GM10847 (cell line): ENCODE data around the gene NTN1.

ENCODE experiments used
- POLR2A ChIP-seq: IDR thresholded peaks from 2 replicates; pipeline ENCODE4 v1.6.1; 2011; ENCODE audit not compliant: insufficient read length; ENCODE audit errors: extremely low read depth

Gene NTN1

DNA sequence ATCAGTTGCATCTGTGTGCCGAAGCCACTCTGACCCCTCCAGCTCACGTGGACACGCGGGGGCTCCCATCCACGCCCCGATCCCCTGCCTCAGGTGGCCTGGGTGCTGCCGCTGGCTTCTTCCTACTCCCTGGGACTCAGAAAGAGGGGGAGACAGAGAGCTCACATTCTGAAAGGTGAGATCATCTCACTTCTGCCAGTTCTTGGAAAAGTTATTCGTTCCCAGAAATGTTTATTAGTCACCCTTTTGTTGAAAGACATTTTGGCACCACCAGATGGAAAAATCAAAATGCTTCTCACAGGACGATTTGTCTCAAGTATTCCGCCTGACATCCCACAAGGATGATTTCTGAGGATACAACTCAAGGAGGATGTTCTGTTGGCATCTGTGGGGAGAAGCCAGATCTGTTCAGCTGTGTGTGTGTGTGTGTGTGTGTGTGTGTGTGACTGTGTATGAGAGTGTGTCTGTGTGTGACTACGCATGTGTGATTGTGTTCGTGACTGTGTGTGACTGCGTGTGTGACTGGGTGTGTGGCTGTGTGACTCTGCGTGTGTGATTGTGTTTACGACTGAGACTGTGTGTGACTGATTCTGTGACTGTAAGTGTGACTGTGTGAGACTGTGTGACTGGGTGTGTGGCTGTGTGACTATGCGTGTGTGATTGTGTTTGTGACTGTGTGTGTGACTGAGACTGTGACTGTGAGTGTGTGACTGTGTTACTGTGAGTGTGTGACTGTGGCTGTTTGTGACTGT, 207.3 kb downstream of the NTN1 start:
- no peak for TF ChIP-seq POLR2A

DNA sequence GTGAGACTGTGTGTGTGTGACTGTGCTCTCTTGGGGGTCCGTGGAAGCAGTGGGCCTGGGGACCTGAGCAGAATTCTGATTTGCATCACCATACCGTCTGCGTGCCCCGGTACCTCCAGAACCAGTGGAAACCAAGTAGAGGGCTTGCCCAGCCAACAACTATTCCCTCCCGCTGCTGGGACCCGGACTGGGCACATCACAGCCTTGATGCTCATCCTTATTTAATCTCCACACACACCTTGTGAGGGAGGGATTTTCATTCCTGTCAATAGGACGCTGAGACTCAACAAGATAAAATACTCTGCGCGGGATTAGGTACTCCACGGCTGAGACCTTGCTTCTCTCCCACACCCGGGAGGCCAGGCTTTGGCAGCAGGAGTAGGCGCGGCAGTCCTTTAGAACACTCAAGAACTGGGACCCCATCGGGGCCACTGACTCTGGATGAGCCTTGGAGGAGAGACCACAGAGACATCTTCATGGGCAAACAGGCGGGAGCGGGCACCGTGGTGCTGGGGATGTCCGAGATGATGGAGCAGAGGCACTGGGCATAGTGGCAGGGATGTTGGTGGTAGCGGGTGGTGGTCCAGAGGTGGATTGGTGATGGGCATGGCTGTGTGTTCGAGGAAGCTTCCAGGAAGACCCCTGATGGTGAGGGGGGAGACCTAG, 208.0 kb downstream of the NTN1 start:
- no peak for TF ChIP-seq POLR2A

DNA sequence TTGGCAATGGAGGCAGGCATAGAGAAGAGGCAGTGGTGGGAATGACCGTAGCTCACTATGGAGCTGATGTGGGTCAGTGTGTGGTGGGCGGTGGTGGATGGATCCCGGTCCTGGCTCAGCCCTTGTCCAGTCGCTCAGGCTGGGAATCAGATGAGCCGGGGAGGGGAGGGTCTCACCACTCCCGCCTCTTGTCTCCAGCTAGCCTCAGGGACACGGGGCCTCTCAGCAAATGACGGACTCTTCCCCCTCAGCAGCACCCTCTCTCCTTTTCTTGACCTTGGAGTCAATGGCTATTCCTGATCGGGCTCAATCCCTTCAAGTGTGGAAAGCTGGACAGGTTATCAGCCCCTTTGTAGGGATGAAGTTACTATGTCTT, 208.5 kb downstream of the NTN1 start:
- no peak for TF ChIP-seq POLR2A

DNA sequence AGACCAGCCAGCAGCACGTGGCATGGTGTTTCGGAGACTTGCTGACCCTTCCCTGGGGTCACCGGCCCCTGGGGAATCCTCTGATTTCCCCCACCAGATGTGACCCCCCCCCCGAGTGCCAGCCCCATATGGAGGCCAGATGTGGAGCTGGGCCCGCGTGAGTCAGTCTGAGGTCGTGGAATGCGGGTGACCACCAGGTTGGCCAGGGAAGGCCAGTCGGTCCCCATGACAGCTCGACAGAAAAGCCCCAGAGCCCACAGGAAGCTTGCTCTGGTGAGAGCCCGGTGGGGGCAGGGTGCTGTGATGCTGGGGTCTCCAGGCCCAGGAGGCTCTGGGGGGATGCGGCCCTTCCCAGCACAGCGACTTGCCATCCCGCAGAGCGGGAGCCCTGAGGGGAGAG, 209.0 kb downstream of the NTN1 start:
- TF ChIP-seq POLR2A = no peak

DNA sequence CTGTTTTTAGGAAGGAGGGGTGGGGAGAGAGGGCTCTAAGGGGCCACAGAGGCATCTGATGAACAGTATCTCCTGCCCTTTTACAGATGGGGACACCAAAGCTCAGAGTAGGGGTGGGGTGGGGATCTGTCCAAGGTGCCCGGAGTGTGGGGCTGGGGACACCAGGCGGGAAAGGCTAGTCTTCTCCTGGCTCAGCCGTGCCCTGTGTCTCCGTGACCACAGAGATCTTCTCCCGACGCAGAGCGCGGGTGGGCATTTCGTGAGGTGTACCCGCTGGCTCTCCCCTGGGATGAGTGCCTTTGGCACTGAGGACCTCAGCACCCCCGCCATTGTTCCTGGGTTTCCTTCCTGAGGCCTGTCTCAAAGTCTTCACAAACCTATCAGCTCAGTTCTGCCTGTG, 209.6 kb downstream of the NTN1 start:
- no peak for TF ChIP-seq POLR2A

DNA sequence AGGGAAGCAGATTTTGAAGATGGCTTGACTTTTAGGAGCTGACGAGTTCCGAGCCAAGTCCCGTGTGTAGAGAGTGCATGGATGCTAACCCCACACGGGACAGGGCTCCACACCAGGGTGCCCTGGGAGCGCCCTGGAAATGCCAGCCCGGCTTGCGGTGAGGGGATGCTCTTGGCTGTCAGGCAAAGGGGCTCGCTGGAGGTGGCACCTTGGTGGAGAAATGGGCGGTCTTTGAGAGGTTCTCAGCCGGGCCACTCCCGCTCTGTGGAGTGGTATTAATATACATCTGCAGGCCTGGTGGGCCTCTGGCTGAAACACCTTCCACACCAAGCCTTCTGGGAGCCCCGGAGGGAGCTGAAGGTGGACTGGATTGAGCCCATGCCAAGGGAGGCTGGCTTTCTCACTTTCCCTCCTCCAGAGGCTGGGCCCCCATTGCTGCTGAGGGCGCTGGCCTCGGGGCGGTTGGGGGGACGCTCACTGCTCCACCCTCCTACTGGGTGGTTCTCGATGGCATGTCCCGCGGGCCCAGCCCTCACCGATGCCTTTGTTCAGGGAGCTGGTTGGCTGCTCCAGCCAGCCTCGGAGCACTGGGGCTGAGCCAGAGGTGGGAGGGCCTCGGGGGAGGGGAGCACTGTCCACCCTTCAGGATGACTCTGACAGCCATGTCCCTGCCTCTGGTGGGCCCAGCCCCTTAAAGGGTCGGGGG, 210.3 kb downstream of the NTN1 start:
- no peak for TF ChIP-seq POLR2A

DNA sequence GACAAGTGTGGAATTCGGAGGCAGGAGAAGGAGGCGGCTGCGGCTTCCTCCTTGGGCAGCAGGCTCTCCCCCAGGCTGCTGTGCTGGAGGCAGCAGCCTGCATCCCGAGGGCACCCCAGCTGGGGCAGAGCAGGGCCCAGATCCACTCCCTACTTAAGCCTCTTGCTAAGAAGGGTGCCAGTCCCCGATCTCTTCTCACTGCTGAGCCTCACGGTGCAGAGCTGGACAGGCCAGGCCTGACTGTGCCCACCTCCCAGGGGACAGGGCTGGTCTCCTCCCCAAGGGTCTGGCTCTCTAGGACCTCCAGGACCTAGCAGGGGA, 210.8 kb downstream of the NTN1 start:
- TF ChIP-seq POLR2A = no peak

DNA sequence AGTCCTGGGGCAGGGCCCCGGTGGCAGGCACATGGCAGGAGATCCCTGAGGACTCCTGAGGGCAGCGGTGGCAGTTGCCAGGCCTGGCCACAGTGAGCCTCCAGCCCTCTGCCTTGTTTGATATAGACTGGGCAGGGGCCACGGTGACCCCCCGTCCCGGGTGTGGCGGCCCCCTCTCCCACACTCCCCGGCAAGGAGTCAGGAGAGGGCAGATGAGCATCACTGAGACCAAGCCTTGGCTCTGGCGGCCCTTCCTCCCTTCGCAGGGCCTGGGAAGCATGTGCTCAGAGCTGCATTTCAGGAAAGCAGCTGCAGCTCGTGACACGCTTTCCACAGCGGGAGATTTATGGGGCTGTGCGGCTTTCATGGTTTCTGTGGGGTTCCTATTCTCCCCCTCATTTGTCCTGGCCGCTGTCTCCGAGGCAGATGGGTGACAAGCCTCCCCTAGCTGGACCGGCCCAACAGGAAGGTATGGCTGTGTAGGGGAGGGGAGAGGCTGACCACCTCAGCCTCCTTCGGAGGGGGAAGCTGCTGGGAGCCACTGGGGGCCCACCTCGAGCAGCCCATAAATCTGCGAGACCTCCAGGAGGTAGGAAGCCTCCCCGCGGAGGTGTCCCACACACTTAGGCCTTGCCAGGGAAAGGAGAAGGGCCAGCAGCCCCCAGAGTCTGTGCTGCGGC, 211.4 kb downstream of the NTN1 start:
- no peak for TF ChIP-seq POLR2A

DNA sequence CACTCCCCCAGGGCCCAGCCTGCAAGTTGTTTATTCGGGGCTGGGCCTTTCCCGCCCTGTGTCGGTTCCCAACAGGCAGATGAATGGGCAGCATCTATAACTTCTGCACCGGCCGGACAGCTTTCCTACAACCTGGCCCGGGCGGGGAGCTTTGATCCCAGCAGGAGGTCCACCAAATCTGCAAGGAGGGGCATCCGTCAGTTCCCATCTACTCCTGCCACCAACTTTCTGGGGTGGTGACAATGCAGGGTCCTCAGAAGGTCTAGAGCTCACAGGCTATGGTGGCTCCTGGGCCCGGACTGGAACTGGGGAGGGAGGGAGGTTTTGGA, 211.9 kb downstream of the NTN1 start:
- TF ChIP-seq POLR2A = no peak

DNA sequence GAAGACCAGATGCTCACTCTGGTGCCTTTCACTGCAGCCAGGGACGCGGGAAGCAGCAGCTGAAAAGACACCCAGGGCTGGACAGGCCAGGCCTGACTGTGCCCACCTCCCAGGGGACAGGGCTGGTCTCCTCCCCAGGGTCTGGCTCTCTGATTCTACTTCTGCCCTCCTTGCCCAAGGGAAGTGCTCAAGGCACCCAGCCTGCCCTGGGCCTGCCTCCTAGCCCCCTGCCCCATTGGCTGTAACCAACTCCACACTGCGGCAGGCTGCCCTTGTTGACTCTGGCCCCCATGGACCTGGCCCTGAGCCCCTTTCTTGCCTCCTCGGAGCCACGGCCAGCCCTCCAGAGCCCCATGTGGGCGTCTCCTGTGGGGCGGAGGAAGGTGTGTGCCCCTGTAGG, 212.5 kb downstream of the NTN1 start:
- no peak for TF ChIP-seq POLR2A

DNA sequence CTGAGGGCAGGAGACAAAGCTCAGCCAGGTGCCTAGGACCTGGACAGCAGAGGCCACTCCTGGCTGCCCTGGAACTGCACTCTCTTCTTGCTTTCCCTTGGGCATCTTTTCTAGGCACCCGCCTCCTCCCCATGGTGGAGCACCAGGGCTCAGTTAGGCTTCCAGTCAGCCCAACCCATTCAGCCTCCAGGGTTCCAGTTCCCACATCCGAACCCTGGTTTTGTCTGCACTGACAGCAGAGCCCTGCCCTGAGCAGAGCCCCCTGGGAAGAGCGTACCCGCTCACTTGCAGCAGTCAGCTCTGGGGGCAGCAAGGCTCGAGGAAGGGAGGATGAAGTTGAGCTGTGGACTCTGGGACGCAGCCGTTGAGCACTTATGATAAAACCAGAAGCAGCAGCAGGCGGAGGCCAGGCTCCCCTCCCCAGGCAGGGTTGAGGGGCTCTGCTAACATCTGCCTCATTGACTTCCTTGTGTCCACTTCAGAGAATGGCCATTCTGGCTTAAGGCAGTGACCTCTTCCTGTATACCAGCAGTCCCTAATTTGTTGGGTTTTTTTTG, 213.2 kb downstream of the NTN1 start:
- no peak for TF ChIP-seq POLR2A

DNA sequence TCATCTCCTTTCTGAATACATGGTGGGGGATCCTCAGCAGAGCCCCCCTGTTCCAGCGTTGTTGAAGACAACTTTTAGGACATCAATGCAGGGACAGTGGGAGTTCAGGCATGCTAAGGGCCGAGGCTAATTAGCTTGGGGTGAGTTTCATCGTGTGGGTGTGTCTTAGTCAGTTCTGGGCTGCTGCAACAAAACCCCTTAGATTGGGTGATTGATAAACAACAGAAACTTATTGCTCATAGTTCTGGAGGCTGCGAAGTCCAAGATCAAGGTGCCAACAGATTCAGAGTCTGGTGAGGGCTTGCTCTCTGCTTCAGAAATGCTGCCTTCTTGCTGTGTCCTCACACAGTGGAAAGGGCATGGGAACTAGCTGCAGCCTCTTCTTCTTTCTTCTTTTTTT, 214.0 kb downstream of the NTN1 start:
- TF ChIP-seq POLR2A = no peak

DNA sequence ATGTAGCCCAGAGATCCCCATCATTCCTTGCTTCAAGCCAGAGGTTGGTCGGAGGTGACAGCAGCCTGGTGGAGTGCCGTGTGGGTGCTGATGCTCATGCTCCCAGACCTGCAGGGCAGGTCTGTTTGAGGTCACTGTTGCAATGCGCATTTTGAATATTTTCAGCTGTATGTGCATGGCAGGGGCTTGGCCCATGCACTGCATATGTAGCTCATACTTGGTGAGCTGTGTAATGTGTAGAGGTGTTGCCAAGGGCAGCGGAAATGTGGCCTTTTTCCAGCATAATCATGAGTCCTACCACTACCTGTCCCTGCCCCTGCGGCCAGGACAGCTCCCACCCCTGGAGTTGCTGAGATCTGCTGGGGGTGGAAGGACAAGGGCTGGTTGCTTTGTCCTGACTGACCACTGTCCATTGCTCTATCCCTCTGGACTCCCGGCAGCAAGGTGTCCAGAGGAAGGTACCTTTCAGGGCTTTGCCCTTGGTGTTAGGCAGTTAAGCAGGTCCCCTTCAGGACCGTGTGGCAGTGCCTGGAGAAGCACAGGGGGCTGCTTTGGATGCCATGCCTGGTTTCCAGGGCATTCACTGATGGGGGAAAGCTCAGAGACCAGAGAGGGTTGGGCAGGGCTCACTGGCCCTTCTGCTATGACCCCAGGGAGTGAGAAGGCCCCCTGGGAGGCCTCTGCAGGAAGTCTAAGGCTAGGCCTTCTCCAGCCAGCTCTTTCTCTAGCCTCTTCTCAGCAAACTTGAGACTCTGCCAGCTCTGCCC, 215.2 kb downstream of the NTN1 start:
- no peak for TF ChIP-seq POLR2A

DNA sequence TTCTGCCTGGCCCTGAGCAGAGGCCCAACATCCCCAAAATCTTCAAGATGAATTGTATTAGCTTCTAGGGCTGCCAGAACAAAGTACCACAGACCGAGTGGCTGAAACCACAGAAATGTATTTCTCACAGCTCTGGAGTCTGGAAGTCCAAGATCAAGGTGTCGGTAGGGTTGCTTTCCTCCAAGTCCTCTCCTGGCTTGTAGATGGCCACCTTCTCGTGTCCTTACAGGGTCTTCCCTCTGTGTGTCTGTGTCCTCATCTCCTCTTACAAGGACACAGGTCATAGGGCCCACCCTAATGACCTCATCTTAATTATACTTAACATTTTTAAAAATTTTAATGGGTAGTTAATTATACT, 215.7 kb downstream of the NTN1 start:
- TF ChIP-seq POLR2A = no peak

DNA sequence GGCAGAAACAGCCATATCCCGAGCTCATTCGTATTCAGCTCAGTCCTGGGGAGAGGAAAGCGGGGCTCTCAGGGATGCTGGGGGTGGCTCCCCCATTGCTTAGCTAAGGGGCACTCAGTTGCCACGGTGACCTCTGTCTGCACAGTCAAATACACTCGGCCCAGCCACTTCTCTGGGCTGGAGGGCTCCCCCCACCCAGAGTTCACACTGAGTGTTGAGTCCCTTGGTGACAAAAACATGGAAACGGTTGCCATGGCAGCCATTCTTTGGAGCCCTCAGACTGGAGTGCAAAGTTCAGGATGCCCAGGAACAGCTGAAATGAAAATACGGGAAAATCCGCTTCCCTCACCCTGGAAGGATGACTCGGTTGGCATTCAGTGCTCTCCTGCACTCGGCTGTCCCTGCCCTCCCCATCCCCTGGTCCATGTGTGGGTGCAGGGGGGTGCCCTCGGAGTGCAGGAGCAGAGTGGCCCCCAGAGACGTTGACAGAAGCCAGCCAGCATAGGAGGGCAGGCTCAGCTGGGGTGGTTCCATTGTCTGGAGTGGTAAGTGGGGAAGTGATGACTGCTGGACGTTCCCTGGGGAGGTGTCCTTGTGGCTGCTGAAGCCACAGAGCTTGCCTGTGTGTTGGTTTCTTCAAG, 216.5 kb downstream of the NTN1 start:
- no peak for TF ChIP-seq POLR2A
